A549 treated with RU486 at 1 μM for 4 hours (cell line): ENCODE data around the gene FIBCD1. TPM values are rescaled to one million over a fixed set of nuclear protein-coding genes. Genes with fewer than 3 reads are reported as not detected.

Source experiments
- total RNA-seq: library from RNA; stranded (reverse); fragments of 200-300 nt; extraction: Qiagen RNA extraction; gene quantifications from 5 replicates; pipeline ENCODE4 v1.2.3, GENCODE V29; 2022; ENCODE audit warnings: low read depth

FIBCD1 gene
- 7.6 to 16.0 TPM (median 11.0 TPM) in 5 replicates for total RNA-seq

GRCh38 chr9:130938652-130939404 is at the start of gene FIBCD1:
Gene FIBCD1 (minus strand): TSS chr9:130939247. CDS start chr9:130938607, 640 bp downstream.

GRCh38 chr9:130896233-130897014 is 42.6 kb downstream of the FIBCD1 start, which contains the start of gene QRFP:
Gene QRFP (minus strand): TSS chr9:130896812. CDS start chr9:130893838, 2,974 bp downstream.

Other genes starting within 250 kb of the FIBCD1 start
- gene EXOSC2, start 245.5 kb downstream of the FIBCD1 start, total RNA-seq, result 50.5 to 78.6 TPM (median 59.1 TPM) in 5 replicates
- gene ABL1, start 104.0 kb downstream of the FIBCD1 start, total RNA-seq, result 38.0 to 52.7 TPM (median 47.6 TPM) in 5 replicates
- not detected in 5 replicates for gene QRFP, start 42.4 kb downstream of the FIBCD1 start, total RNA-seq
- 1.4 to 2.6 TPM (median 2.1 TPM) in 5 replicates for gene LAMC3, start 69.9 kb upstream of the FIBCD1 start, total RNA-seq
- gene AIF1L, start 157.3 kb upstream of the FIBCD1 start, total RNA-seq, result 0.94 to 1.5 TPM (median 1.1 TPM) in 5 replicates
- 22.4 to 32.4 TPM (median 24.0 TPM) in 5 replicates for gene NUP214, start 186.3 kb upstream of the FIBCD1 start, total RNA-seq